Spleen (tissue), 7 donors: ENCODE data around the gene ZNF768.

ENCODE experiments used
- CTCF ChIP-seq, 11 experiments: fragments of 200-600 bp in 7 of 11; fragments of 450-650 bp in 4 of 11; sonication (generic) in 4 of 11; IDR thresholded peaks in 8 of 11; conservative IDR thresholded peaks in 3 of 11; 1 replicate in 7 of 11; 2 replicates in 4 of 11; pipeline versions ENCODE4 v1.4.0 to v1.8.0; 2016 to 2021; ENCODE audit warnings: antibody characterized with exemption in 11 of 11, inconsistent platforms in 4 of 11, mild to moderate bottlenecking in 1 of 11
- POLR2A ChIP-seq, 3 donors: fragments of 450-650 bp; IDR thresholded peaks; one replicate each; pipeline ENCODE4 v1.5.1; 2017; ENCODE audit warnings: antibody characterized with exemption in 3 of 3, mild to moderate bottlenecking in 1 of 3
- POLR2AphosphoS5 ChIP-seq, 3 donors: sonication (generic); formaldehyde crosslinking; IDR thresholded peaks; one replicate each; pipeline ENCODE4 v1.5.1; 2017; ENCODE audit warnings: antibody characterized with exemption in 3 of 3
- donor health status: DM: no; HTN: no; CAD: no; lungs with moderate emphysema.
- donor health status: DM: no; HTN: no; CAD: no.
- donor health status: DM: no; HTN: no; CAD: no.

DNA sequence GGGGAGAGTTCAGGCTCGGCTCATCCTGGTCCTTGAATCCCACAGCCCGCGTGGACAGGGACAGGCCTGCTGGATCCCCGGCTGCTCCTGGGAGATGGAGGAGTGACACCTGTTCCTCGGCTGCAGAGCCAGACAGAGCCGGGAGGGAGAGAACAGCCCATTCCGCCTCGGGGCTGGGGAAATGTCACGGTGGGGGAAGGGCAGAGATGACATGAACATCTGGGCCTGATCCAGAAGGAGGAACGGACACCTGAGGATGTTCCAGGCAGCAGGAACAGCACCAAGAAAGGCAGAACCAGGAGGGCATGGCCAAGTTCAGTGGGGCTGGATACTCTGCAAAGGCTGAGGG lies 29.7 kb upstream of the ZNF768 start:
- no peak for TF ChIP-seq CTCF (IDR thresholded peaks at IDR 0.05 in 8 of 11, conservative IDR thresholded peaks at IDR 0.05 in 3 of 11)
- no peak for TF ChIP-seq POLR2A (IDR thresholded peaks at IDR 0.05)
- TF ChIP-seq POLR2AphosphoS5 (IDR thresholded peaks at IDR 0.05), result no peak
